IgD-negative memory B cell (primary cell): ENCODE measurements around the gene SUGP1. TPM values are rescaled to one million over a fixed set of nuclear protein-coding genes. Genes with fewer than 3 reads are reported as not detected.

Experiments
- polyA plus RNA-seq: library from polyadenylated mRNA; unstranded; fragments of 300-500 nt; fragmentation: Illumina TruSeq; gene quantifications from one replicate; pipeline ENCODE4 v1.2.3, GENCODE V29; 2021

The SUGP1 gene
- polyA plus RNA-seq, 1 donor from 2014 or later, result 42.1 TPM

Other genes with a start within 250 kb of the SUGP1 start
- gene TMEM161A, start 182.0 kb downstream of the SUGP1 start, polyA plus RNA-seq, result 18.5 TPM
- gene MEF2B, start 150.2 kb downstream of the SUGP1 start, polyA plus RNA-seq, result 1.8 TPM
- gene BORCS8, start 128.4 kb downstream of the SUGP1 start, polyA plus RNA-seq, result 21.6 TPM
- gene RFXANK, start 128.3 kb downstream of the SUGP1 start, polyA plus RNA-seq, result 91.4 TPM
- 37.6 TPM for gene NR2C2AP, start 117.1 kb downstream of the SUGP1 start, polyA plus RNA-seq
- gene NCAN, start 108.6 kb downstream of the SUGP1 start, polyA plus RNA-seq, result not detected
- gene TM6SF2, start 47.2 kb downstream of the SUGP1 start, polyA plus RNA-seq, result not detected
- 24.5 TPM for gene MAU2, start 320 bp upstream of the SUGP1 start, polyA plus RNA-seq
- 16.6 TPM for gene GATAD2A, start 85.2 kb upstream of the SUGP1 start, polyA plus RNA-seq
- 4.6 TPM for gene TSSK6, start 195.0 kb upstream of the SUGP1 start, polyA plus RNA-seq
- 324 TPM for gene NDUFA13, start 195.7 kb upstream of the SUGP1 start, polyA plus RNA-seq
- gene YJEFN3, start 208.4 kb upstream of the SUGP1 start, polyA plus RNA-seq, result not detected
- gene CILP2, start 217.8 kb upstream of the SUGP1 start, polyA plus RNA-seq, result not detected